Subcutaneous abdominal adipose tissue (tissue), 5 donors: Measurements from ENCODE around the gene CRISPLD2.

Experiments used
- H3K27ac ChIP-seq: one replicate; pipeline ENCODE4 v1.7.0; 2013; ENCODE audit warnings: low read depth, mild to moderate bottlenecking, inconsistent platforms, low read length, moderate library complexity
- H3K27me3 ChIP-seq, 5 donors: one replicate each; pipeline ENCODE4 v1.7.0; 2013; ENCODE audit warnings: low read length in 5 of 5, inconsistent platforms in 1 of 5; ENCODE audit not compliant: control insufficient read depth in 5 of 5, insufficient read depth in 4 of 5
- H3K36me3 ChIP-seq, 5 donors: one replicate each; pipeline ENCODE4 v1.7.0; 2013; ENCODE audit warnings: low read length in 5 of 5; ENCODE audit not compliant: control insufficient read depth in 5 of 5, insufficient read depth in 5 of 5
- H3K4me1 ChIP-seq, 5 donors: one replicate each; pipeline ENCODE4 v1.7.0; 2013; ENCODE audit warnings: low read length in 5 of 5, mild to moderate bottlenecking in 3 of 5, moderate library complexity in 1 of 5; ENCODE audit not compliant: control insufficient read depth in 5 of 5, insufficient read depth in 5 of 5
- H3K4me3 ChIP-seq, 5 donors: one replicate each; pipeline ENCODE4 v1.7.0; 2013; ENCODE audit warnings: low read length in 5 of 5, low read depth in 1 of 5
- H3K9ac ChIP-seq, 5 donors: one replicate each; pipeline ENCODE4 v1.7.0; 2013; ENCODE audit warnings: low read length in 5 of 5, mild to moderate bottlenecking in 4 of 5, moderate library complexity in 3 of 5
- H3K9me3 ChIP-seq, 5 donors: one replicate each; pipeline ENCODE4 v1.7.0; 2013; ENCODE audit warnings: low read length in 5 of 5; ENCODE audit not compliant: control insufficient read depth in 5 of 5
- donor health status: healthy.
- donor health status: healthy.
- donor health status: healthy.
- donor health status: healthy.
- donor health status: healthy.

CRISPLD2 gene, protein sequence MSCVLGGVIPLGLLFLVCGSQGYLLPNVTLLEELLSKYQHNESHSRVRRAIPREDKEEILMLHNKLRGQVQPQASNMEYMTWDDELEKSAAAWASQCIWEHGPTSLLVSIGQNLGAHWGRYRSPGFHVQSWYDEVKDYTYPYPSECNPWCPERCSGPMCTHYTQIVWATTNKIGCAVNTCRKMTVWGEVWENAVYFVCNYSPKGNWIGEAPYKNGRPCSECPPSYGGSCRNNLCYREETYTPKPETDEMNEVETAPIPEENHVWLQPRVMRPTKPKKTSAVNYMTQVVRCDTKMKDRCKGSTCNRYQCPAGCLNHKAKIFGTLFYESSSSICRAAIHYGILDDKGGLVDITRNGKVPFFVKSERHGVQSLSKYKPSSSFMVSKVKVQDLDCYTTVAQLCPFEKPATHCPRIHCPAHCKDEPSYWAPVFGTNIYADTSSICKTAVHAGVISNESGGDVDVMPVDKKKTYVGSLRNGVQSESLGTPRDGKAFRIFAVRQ

DNA sequence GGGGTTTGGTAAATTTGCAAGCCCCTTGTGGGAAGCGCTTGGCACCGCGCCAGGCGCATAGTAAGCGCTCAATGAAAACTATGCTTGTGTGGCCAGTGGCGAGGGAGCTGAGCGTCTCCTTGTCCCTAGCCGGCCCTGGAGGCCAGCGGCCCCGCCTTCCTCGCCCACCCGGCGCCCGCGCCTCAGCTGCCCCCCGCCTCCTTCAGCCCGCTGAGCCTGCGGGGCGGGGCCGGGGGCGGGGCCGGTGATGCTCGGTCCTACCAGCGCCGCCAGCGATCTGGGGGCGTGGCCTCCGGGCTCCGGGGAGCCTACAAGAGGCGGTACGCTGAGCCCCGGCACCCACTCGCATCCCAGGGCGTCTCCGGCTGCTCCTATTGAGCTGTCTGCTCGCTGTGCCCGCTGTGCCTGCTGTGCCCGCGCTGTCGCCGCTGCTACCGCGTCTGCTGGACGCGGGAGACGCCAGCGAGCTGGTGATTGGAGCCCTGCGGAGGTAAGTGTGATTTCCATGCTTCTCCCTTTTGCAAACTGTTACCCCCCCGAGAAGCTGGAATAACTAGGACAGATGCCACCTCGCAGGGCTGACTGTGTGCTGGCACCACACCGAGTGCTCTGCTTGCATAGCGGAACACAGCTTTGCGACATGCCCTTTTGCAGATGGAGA, at the start of gene CRISPLD2:
Gene CRISPLD2 (plus strand): TSS at position 342 of the 661 bp plus-strand sequence. CDS start 18,511 bp downstream, outside the sequence.
- peaks cover 5 to 37% (median 26%) of the 10 kb centered on the region in 5 donors for H3K4me1 ChIP-seq
- no peak within 1 kb of the TSS for H3K27ac ChIP-seq
- peak within 1 kb of the TSS; percentile 61 to 82 (median 68) for H3K4me3 ChIP-seq
- H3K27me3 ChIP-seq: peaks cover 14 to 47% (median 21%) of the 10 kb centered on the region in 5 donors
- no peaks in the 10 kb centered on the region for H3K9me3 ChIP-seq
- peak within 1 kb of the TSS in 1 of 5 donors; percentile 37 for H3K9ac ChIP-seq
- no peaks in the 10 kb centered on the region for H3K36me3 ChIP-seq

DNA sequence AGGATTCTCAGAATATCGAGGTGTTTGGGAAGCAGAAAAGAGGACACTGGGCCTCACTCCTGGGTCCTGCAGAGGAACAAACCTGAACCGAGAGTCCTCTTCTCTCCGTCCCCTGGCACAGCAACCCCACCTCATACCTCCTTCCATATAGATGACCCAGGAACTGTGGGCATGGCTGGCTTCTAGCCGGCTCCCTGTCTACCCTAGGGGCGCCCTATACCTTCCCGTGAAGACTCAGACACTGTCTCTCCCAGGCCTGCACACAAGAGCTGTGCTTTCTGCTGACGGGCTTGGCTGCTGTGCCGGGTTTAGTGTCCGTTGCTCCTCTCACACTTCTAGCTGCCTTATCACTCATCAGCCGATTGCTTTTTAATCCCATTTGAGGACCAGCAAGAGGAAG, 46.5 kb upstream of the CRISPLD2 start:
- Histone ChIP-seq H3K9ac (no peak overlapping the region), H3K4me3 (no peak overlapping the region), H3K4me1 (no peaks in the 10 kb centered on the region), H3K27me3 (no peaks in the 10 kb centered on the region), H3K27ac (no peak overlapping the region), H3K9me3 (no peaks in the 10 kb centered on the region), H3K36me3 (peaks cover 12 to 92% (median 73%) of the 10 kb centered on the region in 5 donors)

DNA sequence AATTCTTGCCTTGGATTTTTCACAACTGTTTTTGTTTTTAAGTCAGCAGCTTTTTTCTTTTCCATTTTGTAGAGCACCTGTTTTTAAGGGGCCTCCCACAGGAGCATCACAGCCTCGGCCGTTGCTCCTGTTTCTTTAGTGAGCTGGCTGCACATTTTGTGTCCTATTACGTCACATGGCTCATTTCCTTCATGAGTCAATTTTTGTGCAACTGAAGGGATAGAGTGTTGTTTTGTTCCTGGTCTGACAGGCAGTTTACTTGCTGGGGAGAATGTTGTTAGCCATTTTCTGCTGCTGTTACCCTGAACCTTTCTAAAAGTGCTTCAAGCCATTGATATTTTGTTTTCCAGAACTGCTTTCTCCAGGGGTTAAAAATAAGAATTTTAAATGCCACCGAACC, 45.0 kb upstream of the CRISPLD2 start:
- H3K27ac ChIP-seq: no peak overlapping the region

DNA sequence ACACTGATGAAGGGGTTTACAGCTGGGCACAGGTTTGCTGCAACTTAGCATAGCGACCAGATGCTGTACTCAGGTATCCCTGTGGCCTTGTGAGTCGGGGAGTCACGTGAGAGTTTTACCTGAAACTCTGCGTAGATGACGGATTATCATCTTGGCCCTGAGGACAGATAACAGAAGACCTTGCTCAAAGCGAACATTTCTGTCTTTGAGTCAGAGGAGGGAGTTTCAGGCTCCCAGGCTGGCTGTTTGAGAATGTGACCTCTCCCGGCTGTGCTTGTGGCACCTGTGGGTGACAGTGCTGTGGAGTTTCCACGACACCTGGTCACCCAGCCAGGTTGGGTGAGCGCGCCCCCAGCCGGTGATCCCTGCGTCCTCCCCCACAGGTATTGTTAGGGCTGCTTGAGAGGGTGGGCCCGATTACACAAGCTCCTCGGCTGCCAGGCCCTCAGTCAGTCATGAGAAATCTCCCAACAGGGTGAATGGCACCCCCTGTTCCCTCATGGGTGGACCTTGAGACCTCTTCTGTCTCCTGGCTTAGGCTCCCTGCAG, 44.4 kb upstream of the CRISPLD2 start:
- H3K27me3 ChIP-seq: no peaks in the 10 kb centered on the region
- no peak overlapping the region for H3K27ac ChIP-seq
- H3K4me1 ChIP-seq: no peaks in the 10 kb centered on the region
- H3K9me3 ChIP-seq: no peaks in the 10 kb centered on the region
- no peak overlapping the region for H3K4me3 ChIP-seq
- H3K9ac ChIP-seq: no peak overlapping the region
- peaks cover 8 to 93% (median 71%) of the 10 kb centered on the region in 5 donors for H3K36me3 ChIP-seq

More for the DNA sequence above, 45.0 kb upstream of the CRISPLD2 start:
- Histone ChIP-seq H3K36me3 (peaks cover 8 to 91% (median 70%) of the 10 kb centered on the region in 5 donors), H3K4me1 (no peaks in the 10 kb centered on the region), H3K9me3 (no peaks in the 10 kb centered on the region), H3K9ac (no peak overlapping the region), H3K4me3 (no peak overlapping the region), H3K27me3 (no peaks in the 10 kb centered on the region)

DNA sequence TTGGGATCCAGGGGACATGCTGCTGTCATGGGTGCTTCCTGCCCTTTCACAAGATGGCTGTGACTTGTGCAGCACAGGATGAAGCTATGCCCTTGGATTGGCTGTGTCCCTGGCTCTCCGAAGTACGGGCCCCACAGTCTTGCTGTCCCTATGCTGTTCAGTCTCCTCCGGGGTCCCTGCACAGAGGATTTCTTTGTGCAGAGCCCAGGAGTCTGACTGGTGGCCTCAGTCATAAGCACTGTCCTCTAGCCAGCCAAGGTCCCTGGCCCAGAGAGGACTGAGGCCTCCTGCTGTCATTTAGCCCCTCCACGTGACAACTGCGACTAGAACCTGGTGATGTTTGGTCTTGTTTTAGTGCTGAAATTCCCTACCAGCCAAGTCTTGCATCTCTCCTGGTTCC, 42.4 kb upstream of the CRISPLD2 start:
- Histone ChIP-seq H3K27ac (no peak overlapping the region), H3K4me1 (no peaks in the 10 kb centered on the region), H3K27me3 (no peaks in the 10 kb centered on the region), H3K9ac (no peak overlapping the region), H3K4me3 (no peak overlapping the region), H3K9me3 (no peaks in the 10 kb centered on the region), H3K36me3 (peaks cover 8 to 77% (median 66%) of the 10 kb centered on the region in 5 donors)

DNA sequence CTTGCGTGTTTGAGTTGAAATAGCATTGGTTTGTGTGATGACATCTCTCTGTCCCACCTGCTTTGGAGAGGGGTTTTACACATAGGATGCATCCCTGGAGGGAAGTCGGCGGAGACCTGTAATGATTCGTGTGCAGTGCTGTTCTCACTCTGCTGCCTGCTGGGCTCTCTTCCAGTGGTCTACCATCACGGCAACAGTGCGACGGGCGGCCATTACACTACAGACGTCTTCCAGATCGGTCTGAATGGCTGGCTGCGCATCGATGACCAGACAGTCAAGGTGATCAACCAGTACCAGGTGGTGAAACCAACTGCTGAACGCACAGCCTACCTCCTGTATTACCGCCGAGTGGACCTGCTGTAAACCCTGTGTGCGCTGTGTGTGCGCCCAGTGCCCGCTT, 41.1 kb upstream of the CRISPLD2 start:
- Histone ChIP-seq H3K4me3 (no peak overlapping the region), H3K27ac (no peak overlapping the region), H3K27me3 (no peaks in the 10 kb centered on the region), H3K4me1 (no peaks in the 10 kb centered on the region), H3K36me3 (peaks cover 4 to 65% (median 54%) of the 10 kb centered on the region in 5 donors), H3K9me3 (no peaks in the 10 kb centered on the region), H3K9ac (no peak overlapping the region)

DNA sequence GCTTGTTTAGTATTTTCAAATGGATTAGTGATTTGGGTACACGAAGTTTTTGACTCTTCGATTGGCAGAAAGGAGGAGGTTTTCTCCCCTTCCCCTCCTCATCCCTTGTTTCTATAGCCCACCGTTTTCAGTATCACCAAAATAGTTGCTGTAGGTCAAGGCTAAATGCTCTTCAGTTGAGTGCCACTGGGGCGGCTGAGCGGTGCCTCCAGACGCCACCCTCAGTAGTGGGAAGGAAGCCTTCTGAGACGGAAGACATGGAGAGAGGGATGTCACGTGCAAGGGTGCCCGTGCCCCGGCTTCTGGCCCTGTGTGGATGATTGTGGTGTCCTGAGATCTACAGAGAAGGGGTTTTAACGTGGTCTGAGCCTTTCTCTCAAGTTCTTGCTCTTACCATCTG, 39.7 kb upstream of the CRISPLD2 start:
- no peak overlapping the region for H3K4me3 ChIP-seq
- H3K4me1 ChIP-seq: no peaks in the 10 kb centered on the region
- no peaks in the 10 kb centered on the region for H3K9me3 ChIP-seq
- no peak overlapping the region for H3K9ac ChIP-seq
- H3K27me3 ChIP-seq: no peaks in the 10 kb centered on the region
- H3K27ac ChIP-seq: no peak overlapping the region
- H3K36me3 ChIP-seq: peaks cover 4 to 51% (median 45%) of the 10 kb centered on the region in 5 donors

DNA sequence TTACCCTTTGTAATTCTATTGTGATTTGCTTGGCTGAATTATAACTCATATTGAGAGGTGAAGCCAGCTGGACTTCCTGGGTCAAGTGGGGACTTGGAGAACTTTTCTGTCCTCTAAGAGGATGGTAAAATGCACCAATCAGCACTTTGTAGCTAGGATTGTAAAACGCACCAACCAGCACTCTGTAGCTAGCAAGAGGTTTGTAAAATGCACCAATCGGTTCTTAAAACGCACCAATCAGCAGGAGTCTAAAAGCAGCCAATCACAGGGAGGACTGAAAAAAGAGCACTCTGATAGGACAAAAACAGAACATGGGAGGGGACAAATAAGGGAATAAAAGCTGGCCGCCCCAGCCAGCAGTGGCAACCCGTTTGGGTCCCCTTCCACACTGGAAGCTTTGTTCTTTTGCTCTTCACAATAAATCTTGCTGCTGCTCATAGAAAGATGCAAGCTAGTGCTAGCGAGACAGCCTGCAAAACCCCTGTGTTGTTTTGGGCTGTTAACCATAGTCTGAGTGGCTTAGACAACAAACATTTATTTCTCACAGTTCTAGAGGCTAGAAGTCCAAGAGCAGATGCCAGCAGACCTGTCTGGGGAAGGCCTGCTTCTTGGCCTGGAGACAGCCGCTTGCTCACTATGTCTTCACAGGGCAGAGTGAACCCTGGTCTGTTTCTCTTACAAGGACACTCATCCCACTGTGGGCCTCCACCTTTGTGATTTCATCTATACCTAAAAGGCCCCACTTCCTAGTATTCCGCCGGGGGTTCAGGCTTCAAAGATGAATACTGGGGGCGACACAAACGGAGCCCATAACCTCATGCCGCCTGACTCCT, 39.0 kb upstream of the CRISPLD2 start:
- H3K36me3 ChIP-seq: peaks cover 4 to 44% (median 38%) of the 10 kb centered on the region in 5 donors
- no peak overlapping the region for H3K9ac ChIP-seq
- H3K4me3 ChIP-seq: no peak overlapping the region
- H3K27me3 ChIP-seq: no peaks in the 10 kb centered on the region
- H3K9me3 ChIP-seq: no peaks in the 10 kb centered on the region
- no peaks in the 10 kb centered on the region for H3K4me1 ChIP-seq
- no peak overlapping the region for H3K27ac ChIP-seq

DNA sequence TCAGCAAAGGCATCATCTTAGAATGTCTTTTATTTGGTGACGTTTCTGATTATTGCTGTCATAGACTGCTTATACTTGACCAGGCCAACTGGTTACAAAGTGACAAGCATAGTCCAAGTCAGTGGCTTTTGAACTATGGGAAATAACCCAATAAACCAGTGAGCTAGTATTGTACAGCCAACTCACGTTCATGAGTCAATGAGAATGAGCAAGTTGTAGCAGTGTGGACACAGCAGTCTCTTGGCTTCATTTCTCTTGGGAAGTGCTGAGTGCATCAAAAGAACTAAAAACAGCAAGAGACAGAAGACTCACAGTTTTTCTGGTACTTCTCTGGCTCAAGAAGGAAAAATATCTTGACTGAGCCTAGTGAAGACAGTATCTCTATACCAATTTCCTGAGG, 36.9 kb upstream of the CRISPLD2 start:
- H3K4me1 ChIP-seq: no peaks in the 10 kb centered on the region
- H3K9ac ChIP-seq: no peak overlapping the region
- H3K27me3 ChIP-seq: no peaks in the 10 kb centered on the region
- no peak overlapping the region for H3K4me3 ChIP-seq
- H3K27ac ChIP-seq: no peak overlapping the region
- H3K9me3 ChIP-seq: no peaks in the 10 kb centered on the region
- H3K36me3 ChIP-seq: peaks cover 4 to 23% (median 17%) of the 10 kb centered on the region in 5 donors
